SKM-1 (cell line): ENCODE data around the gene CTDP1.
"Not testable (repeated sequence)": the region's sequence is repeated elsewhere in the genome, so short reads cannot be mapped to it uniquely, and the experiment has no call there.

ENCODE experiments used
- DNase-seq: peaks from one replicate; lab custom pipeline; 2025; ENCODE audit not compliant: unreplicated experiment; lab: John Stamatoyannopoulos, UW

CTDP1 gene

GRCh38 chr18:79697178-79697577, 17.6 kb downstream of the CTDP1 start:
- no peak for DNase-seq

GRCh38 chr18:79697976-79698375, 18.4 kb downstream of the CTDP1 start:
- no peak for DNase-seq

GRCh38 chr18:79698668-79699335, 19.2 kb downstream of the CTDP1 start:
- no peak for DNase-seq

GRCh38 chr18:79699653-79700052, 20.1 kb downstream of the CTDP1 start:
- no peak for DNase-seq

- DNase-seq, result no peak
Observed at GRCh38 chr18:79702906-79703305, 23.3 kb downstream of the CTDP1 start.

- DNase-seq, result no peak
Observed at GRCh38 chr18:79704631-79705030, 25.0 kb downstream of the CTDP1 start.

GRCh38 chr18:79705272-79705671, 25.7 kb downstream of the CTDP1 start:
- DNase-seq, result no peak

- no peak for DNase-seq
Observed at GRCh38 chr18:79706006-79706405, 26.4 kb downstream of the CTDP1 start.

- DNase-seq, result no peak
Observed at GRCh38 chr18:79706658-79707057, 27.1 kb downstream of the CTDP1 start.

- no peak for DNase-seq
Observed at GRCh38 chr18:79707239-79707638, 27.6 kb downstream of the CTDP1 start.

- no peak for DNase-seq
Observed at GRCh38 chr18:79707671-79708070, 28.1 kb downstream of the CTDP1 start.

GRCh38 chr18:79708412-79708811, 28.8 kb downstream of the CTDP1 start:
- no peak for DNase-seq

- DNase-seq, result no peak
Observed at GRCh38 chr18:79712206-79712857, 32.7 kb downstream of the CTDP1 start.

GRCh38 chr18:79713341-79713740, 33.7 kb downstream of the CTDP1 start:
- no peak for DNase-seq

GRCh38 chr18:79714531-79715240, 35.1 kb downstream of the CTDP1 start:
- no peak for DNase-seq

- no peak for DNase-seq
Observed at GRCh38 chr18:79715280-79715679, 35.7 kb downstream of the CTDP1 start.

- no peak for DNase-seq
Observed at GRCh38 chr18:79717059-79717458, 37.5 kb downstream of the CTDP1 start.

GRCh38 chr18:79717555-79718074, 38.0 kb downstream of the CTDP1 start:
- no peak for DNase-seq

GRCh38 chr18:79718126-79718525, 38.5 kb downstream of the CTDP1 start:
- no peak for DNase-seq

- DNase-seq, result no peak
Observed at GRCh38 chr18:79718878-79719477, 39.4 kb downstream of the CTDP1 start.

- DNase-seq, result not testable (repeated sequence)
Observed at GRCh38 chr18:79719478-79720358, 40.1 kb downstream of the CTDP1 start.
